Measurements from ENCODE around the gene PRKAG1. TPM values are rescaled to one million over a fixed set of nuclear protein-coding genes. Genes with fewer than 3 reads are reported as not detected.

PRKAG1 gene
- total RNA-seq, 1 experiment from 2014 or later = 50.7 TPM

DNA sequence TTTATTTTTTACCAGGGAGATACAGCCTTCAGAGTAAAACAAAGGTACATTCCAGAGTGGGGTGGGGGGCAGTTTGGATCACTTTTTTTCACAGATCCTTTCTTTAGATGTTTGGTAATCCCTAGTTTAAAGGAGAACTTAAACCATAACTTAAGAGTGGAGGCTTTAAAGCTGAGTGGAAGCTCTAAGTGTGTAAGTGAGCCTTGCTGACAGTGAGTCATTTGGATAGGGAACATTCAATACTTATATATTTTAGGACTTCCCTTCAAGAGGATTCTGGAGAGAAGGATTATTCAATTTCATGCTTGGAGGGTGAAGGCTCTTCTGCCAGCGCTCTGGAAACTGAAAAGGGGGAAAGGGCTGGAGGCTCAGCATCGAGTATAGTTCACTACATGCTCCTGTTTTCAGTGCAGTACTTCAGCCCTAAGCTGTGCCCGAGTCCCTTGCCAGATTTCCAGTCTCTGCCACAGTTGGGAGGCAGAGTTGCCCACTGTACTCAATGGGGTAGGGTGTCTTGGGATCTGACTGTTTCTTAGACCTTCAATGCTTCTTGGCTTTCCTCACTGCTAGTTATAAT lies 8.4 kb downstream of the PRKAG1 start:
- intact Hi-C loops (cut with micrococcal nuclease; ENCODE audit: unreplicated experiment) = loop anchor here (5.0 kb wide), 1 partner anchor 102 kb away; the partner anchor contains the start of gene LMBR1L
- Histone ChIP-seq H3K9me3 (ENCODE audit: low read depth, low read length, poor library complexity, severe bottlenecking) (no peaks in the 10 kb centered on the region), H3K36me3 (ENCODE audit: insufficient read depth, low read length, poor library complexity, severe bottlenecking) (peaks cover 11% of the 10 kb centered on the region), H3K27me3 (replicated peaks; ENCODE audit: insufficient read depth, low read depth, low read length, poor library complexity) (no peaks in the 10 kb centered on the region), H3K4me3 (ENCODE audit: low read depth, low read length, poor library complexity, severe bottlenecking) (no peak overlapping the region), H3K4me1 (ENCODE audit: insufficient read depth, low read length, poor library complexity, severe bottlenecking) (no peaks in the 10 kb centered on the region), H3K27ac (ENCODE audit: low read depth, low read length, poor library complexity, severe bottlenecking) (no peak overlapping the region)
- ChIA-PET POLR2A (ENCODE audit: low non-redundant PET) (no interaction called here), CTCF (interaction anchor here (0.7 kb wide), 1 partner anchor 13 kb away, joined by 4 read pairs; no protein-coding TSS in a partner anchor)
- no peak for TF ChIP-seq EZH2 (IDR thresholded peaks at IDR 0.05; ENCODE audit: borderline replicate concordance, low read depth, low read length, poor library complexity, severe bottlenecking)
- TF ChIP-seq, protein P1, sequence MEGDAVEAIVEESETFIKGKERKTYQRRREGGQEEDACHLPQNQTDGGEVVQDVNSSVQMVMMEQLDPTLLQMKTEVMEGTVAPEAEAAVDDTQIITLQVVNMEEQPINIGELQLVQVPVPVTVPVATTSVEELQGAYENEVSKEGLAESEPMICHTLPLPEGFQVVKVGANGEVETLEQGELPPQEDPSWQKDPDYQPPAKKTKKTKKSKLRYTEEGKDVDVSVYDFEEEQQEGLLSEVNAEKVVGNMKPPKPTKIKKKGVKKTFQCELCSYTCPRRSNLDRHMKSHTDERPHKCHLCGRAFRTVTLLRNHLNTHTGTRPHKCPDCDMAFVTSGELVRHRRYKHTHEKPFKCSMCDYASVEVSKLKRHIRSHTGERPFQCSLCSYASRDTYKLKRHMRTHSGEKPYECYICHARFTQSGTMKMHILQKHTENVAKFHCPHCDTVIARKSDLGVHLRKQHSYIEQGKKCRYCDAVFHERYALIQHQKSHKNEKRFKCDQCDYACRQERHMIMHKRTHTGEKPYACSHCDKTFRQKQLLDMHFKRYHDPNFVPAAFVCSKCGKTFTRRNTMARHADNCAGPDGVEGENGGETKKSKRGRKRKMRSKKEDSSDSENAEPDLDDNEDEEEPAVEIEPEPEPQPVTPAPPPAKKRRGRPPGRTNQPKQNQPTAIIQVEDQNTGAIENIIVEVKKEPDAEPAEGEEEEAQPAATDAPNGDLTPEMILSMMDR (conservative IDR thresholded peaks at IDR 0.05; ENCODE audit: low read depth, low read length) = no peak
- no TSS peak for BruUV-seq (replicated peaks)
- no peak for DNase-seq (ENCODE audit: low spot score)

DNA sequence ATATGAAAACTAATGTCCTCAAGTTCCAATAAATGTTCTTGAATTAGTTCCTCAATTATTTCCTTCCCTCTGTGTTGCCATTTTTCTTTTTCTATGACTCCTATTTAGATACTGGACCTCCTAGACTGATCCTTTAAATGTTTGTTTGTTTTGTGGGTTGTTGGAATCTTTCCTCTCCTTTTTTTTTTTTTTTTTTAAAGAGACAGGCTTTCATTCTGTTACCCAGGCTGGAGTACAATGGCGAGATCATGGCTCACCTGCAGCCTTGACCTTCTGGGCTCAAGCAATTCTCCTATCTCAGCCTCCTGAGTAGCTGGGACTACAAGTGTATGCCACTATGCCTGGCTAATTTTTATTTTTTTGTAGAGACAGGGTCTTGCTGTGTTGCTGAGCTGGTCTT lies 9.6 kb downstream of the PRKAG1 start:
- H3K4me1 ChIP-seq (ENCODE audit: insufficient read depth, low read length, poor library complexity, severe bottlenecking) = no peaks in the 10 kb centered on the region
- no peak for DNase-seq (ENCODE audit: low spot score)
- CTCF ChIA-PET = no interaction called here
- H3K36me3 ChIP-seq (ENCODE audit: insufficient read depth, low read length, poor library complexity, severe bottlenecking) = peaks cover 17% of the 10 kb centered on the region
- TF ChIP-seq EZH2 (IDR thresholded peaks at IDR 0.05; ENCODE audit: borderline replicate concordance, low read depth, low read length, poor library complexity, severe bottlenecking) = no peak
- TF ChIP-seq, protein P1 (conservative IDR thresholded peaks at IDR 0.05; ENCODE audit: low read depth, low read length) = no peak
- no TSS peak for BruUV-seq (replicated peaks)
- H3K27me3 ChIP-seq (replicated peaks; ENCODE audit: insufficient read depth, low read depth, low read length, poor library complexity) = no peaks in the 10 kb centered on the region
- no peak overlapping the region for H3K4me3 ChIP-seq (ENCODE audit: low read depth, low read length, poor library complexity, severe bottlenecking)
- POLR2A ChIA-PET (ENCODE audit: low non-redundant PET) = no interaction called here
- H3K9me3 ChIP-seq (ENCODE audit: low read depth, low read length, poor library complexity, severe bottlenecking) = no peaks in the 10 kb centered on the region
- H3K27ac ChIP-seq (ENCODE audit: low read depth, low read length, poor library complexity, severe bottlenecking) = no peak overlapping the region
- intact Hi-C loops (cut with micrococcal nuclease; ENCODE audit: unreplicated experiment) = no loop called here

DNA sequence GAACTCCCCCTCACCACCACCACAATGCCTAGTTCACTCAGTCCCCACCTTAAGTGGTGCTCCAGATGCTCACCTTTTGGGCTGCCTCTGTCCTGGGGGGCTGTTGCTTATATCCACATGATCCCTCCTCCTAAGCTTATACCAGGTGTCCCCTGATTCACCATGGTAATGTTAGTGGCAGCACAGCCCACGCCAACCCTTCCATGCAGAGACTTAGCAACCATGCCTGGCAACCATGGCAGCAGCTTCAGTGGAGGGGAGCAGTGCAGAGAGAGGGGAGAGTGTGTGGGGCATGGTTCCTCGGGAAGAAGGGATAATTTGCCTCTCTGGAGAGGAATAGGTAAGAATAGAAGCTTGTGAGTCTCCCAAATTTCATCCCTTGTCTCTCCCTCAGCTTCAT lies 18.2 kb downstream of the PRKAG1 start:
- Histone ChIP-seq H3K4me1 (ENCODE audit: insufficient read depth, low read length, poor library complexity, severe bottlenecking) (peaks cover 28% of the 10 kb centered on the region), H3K27me3 (replicated peaks; ENCODE audit: insufficient read depth, low read depth, low read length, poor library complexity) (peaks cover 5% of the 10 kb centered on the region), H3K27ac (ENCODE audit: low read depth, low read length, poor library complexity, severe bottlenecking) (no peak overlapping the region), H3K36me3 (ENCODE audit: insufficient read depth, low read length, poor library complexity, severe bottlenecking) (peaks cover 10% of the 10 kb centered on the region), H3K9me3 (ENCODE audit: low read depth, low read length, poor library complexity, severe bottlenecking) (no peaks in the 10 kb centered on the region), H3K4me3 (ENCODE audit: low read depth, low read length, poor library complexity, severe bottlenecking) (no peak overlapping the region)
- no TSS peak for BruUV-seq (replicated peaks)
- intact Hi-C loops (cut with micrococcal nuclease; ENCODE audit: unreplicated experiment) = no loop called here
- ChIA-PET CTCF (interaction anchor here (3.7 kb wide), 1 partner anchor 12 kb away, joined by 28 read pairs; no protein-coding TSS in a partner anchor), POLR2A (ENCODE audit: low non-redundant PET) (no interaction called here)
- no peak for DNase-seq (ENCODE audit: low spot score)
- TF ChIP-seq EZH2 (IDR thresholded peaks at IDR 0.05; ENCODE audit: borderline replicate concordance, low read depth, low read length, poor library complexity, severe bottlenecking) = no peak
- TF ChIP-seq, protein P1 (conservative IDR thresholded peaks at IDR 0.05; ENCODE audit: low read depth, low read length) = no peak

All from A673 (cell line).